GOT3 (cell line): ENCODE results near the gene MRPL33.
"Not testable (repeated sequence)": the region's sequence is repeated elsewhere in the genome, so short reads cannot be mapped to it uniquely, and the experiment has no call there.

Source experiments
- DNase-seq: peaks from one replicate; lab custom pipeline; 2025; ENCODE audit warnings: mixed read lengths; lab: John Stamatoyannopoulos, UW

Gene MRPL33

DNA sequence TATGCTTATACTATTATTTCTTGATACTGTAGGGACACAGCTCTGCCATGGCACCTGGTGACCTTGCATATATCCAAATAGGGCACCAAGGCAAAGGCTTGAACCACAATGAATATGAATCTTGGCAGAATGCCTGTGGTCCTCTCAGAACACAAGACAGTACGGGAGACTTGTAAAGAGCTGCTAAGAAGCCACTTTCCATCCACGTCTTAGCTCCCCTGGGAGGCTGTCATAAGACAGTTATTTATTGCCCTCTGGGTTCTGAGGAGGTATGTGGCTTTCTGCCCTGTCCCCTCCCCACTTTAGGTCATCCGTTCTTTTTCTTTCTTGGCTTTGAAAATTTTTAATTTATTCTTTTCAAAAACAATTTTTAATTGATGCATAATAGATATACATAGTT is 29.8 kb upstream of the MRPL33 start:
- no peak for DNase-seq

GRCh38 chr2:27742571-27742970 is 28.9 kb upstream of the MRPL33 start:
- DNase-seq: no peak

- DNase-seq: not testable (repeated sequence)
Measured at GRCh38 chr2:27745494-27745893, 26.0 kb upstream of the MRPL33 start.

- DNase-seq: no peak
Measured at GRCh38 chr2:27746325-27746724, 25.2 kb upstream of the MRPL33 start.

GRCh38 chr2:27747827-27748352 is 23.6 kb upstream of the MRPL33 start:
- no peak for DNase-seq

GRCh38 chr2:27748803-27749554 is 22.5 kb upstream of the MRPL33 start:
- DNase-seq: not testable (repeated sequence)

DNA sequence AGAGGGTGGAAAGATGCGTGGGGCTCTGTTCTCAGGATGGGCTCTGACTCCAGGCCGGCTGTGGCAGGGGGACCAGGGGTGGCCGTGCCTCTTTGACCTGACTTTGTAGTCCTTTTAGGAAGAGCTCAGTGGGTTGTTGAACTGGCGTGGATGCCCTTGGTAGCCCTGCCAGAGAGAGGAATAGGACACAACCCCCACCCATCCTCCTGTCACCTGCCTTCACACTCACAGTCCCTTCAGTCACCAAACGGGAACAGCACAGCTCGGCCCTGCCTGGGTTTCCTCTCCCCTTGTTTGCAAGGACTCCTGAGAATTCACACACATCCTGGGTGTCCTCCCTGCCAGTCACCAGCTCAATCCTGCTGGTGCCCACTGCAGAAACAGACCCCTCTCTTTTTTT is 20.1 kb upstream of the MRPL33 start:
- DNase-seq: no peak

GRCh38 chr2:27752551-27753237 is 18.8 kb upstream of the MRPL33 start:
- DNase-seq: no peak

- DNase-seq: no peak
Measured at GRCh38 chr2:27754138-27754588, 17.4 kb upstream of the MRPL33 start.

DNA sequence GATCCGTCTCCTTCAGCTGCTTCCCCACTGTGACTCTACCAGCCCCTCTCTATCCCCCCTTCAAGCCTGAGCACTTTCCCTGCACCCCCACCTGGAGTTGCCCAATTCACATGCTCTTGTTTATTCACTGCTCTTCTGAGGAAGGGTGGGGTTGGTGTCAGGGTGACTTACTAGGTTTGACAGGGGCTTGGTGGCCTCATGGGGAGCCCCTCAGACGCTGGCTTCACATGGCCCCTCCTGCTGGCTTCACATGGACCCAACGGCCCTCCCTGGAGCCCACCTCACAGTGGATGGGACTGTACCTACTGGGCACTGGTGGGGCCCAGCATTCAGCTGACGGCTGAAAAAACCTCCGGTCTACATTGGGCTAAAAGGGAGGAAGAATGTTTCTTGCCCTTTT is 16.7 kb upstream of the MRPL33 start:
- no peak for DNase-seq

- no peak for DNase-seq
Measured at GRCh38 chr2:27756091-27756490, 15.4 kb upstream of the MRPL33 start.

DNA sequence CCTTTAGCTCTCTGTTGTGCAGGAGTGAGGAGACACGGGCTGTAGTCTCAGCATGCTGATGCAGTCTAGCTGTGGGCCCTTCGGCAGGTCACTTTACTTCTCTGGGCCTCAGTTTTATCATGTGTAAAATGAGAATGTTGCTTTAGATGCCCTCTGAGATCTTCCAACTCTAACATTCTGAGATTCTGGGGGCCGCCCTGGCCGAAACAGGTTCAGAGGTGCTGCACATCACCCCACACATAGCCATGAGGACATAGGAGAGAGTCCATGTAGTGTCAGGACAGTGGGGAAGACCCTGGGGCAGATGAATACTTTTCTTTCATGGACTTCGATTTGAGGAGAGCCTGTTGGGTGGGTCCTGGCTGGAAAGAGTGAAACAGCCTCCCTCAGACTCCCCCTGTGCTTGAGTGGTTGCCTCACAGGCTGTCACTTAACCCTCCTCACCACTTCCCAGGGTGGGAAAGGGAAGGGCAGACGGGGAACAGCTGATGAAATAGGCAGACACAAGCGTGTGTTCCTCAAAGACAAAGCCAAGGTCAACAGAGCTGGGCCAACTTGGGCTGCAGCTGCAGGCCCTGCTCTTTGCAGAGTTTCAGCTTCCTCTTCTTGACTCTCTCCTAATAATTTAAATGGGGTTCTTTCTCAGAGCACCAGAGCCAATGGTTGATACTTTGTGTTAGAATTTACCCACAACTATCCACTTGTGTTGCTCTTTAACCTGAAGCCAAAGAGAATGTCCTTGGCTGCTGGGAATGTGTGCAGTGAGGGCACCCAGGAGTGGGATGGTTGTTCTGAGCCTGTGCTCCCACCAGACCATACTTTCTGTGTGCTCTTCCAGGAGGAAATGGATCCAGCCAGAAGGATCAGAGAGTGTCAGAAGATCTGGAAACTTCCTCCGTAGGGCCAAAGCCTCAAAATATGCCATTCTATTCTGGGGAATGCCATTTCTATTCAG is 14.7 kb upstream of the MRPL33 start:
- DNase-seq: no peak

GRCh38 chr2:27762951-27763906 is 8.3 kb upstream of the MRPL33 start:
- DNase-seq: no peak

DNA sequence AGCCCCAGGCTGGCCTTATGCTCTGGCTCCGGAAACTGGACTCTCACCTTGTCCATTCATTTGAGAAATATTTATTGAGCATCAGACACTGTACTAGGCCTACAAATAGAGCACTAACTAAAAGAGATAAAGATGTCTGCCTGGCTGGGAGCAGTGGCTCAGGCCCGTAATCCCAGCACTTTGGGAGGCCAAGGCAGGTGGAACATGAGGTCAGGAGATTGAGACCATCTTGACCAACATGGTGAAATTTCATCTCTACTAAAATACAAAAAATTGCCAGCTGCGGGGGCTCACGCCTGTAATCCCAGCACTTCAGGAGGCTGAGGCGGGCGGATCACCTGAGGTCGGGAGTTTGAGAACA is 7.6 kb upstream of the MRPL33 start:
- no peak for DNase-seq

DNA sequence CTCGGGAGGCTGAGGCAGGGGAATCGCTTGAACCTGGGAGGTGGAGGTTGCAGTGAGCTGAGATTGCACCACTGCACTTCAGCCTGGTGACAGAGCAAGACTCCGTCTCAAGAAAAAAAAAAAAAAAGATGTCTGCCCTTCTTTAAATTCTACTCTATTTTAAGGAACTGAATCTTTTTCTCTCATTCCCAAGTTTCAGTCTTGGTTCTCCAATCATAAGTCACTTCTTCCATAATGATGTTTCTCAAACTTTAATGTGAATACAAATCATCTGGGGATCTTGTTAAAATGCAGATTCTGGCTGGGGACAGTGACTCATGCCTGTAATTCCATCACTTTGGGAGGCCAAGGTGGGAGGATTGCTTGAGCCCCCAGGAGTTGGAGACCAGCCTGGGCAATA is 7.0 kb upstream of the MRPL33 start:
- DNase-seq: not testable (repeated sequence)

DNA sequence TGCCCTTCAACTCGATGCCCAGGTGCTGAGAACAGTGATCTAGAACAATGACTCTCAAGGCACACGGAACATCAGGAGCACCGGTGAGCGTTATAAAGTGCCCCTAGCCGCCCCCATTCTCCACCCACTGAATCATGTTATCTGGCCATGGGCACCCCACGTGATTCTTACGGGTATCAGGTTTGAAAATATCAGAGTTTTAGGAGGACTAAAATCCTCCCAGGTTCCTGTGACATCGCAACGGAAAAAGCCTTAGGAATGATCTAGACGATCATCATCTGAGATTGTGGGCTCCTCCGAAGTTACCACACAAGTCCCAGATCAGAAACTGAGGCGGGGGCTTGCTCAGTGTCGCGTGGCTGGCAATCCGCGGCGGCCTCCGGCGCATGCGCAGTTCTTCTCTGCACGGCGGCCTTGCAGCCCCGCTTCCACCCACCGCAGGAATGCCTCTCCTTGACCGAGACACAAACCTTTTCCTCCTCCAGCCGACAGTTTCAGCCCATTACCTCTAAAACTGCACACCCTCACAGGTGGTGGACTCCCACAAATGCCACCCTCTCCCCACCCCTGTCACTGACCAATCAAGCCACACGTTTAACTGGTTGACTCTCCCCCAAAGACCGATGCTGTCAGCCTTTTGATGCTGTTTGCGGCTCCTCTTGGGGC is 5.8 kb upstream of the MRPL33 start:
- no peak for DNase-seq

DNA sequence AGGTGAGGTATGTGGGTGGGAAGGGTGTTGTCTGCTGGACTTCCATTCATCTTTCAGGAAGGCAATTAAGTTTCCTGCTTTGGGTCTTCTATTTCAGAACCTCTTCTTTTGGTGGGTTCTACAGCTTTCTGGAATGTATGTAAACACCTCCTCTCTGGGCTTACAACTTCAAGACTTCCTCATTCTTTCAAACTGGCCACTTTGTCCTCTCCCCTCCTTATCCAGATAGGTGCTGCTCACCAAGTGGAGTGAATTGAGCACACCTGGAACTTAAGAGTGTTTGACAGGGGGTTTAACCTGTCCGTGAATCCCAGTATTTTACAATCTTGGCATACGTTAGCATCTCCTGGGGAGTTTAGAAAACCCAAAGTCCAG is 5.2 kb upstream of the MRPL33 start:
- no peak for DNase-seq

DNA sequence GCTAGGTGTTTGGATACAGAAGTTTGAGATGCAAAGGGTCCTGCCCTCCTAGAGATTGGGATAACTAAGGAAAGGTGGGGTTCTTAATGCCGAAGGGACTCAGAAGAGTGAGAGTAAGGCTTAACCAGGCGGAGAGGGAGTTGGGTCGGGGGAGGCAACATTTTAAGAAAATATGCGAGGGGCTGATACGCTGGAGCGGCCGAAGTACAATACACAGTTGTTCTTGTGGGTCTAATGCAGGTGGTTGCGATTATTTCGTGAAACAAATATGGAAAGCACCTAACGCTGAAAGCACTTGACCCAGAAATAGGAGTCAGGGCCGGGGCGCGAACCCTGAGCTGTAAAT is 344 bp upstream of the MRPL33 start:
- DNase-seq: no peak

DNA sequence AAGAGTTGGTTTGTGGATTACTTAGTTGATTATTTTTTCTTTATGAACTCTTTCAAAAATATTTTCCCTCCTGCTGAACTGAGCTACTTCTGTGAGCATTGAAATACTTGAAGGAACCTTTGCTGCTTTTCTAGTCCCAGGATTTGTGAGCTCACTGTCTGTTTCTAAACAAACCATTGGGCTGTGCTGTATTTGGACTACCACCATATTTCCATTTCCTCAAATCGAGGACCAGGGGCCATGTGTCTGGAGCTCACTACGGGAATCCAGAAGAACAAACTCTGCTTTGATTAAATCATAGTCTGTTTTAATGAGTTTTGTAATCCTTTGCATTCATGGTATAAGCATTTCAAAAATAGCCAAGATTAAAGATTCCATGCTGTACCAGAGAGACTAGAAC is 1.3 kb downstream of the MRPL33 start:
- DNase-seq: no peak

- DNase-seq: no peak
Measured at GRCh38 chr2:27773959-27774358, 2.4 kb downstream of the MRPL33 start.

DNA sequence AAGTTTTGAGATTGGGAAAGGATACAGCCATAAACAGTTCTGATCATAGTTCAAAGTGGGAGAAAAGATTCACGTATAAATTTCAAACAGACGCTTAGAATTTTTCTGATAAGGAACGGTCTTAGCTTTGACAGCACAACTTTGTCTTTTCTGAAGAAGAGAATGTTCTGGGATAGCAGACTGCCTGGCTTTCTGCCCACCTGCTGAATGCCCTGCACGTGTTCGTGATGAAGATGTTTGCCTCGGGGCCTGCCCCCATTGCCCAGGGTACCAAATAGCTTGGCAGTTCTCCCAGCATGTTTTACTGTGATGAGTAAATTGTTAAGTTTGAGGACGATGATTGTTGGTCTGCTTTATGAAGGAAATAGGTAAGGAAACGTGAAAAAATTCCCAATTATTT is 4.6 kb downstream of the MRPL33 start:
- no peak for DNase-seq
